Measurements from ENCODE around the gene CAMTA1. TPM values are rescaled to one million over a fixed set of nuclear protein-coding genes. Genes with fewer than 3 reads are reported as not detected.

Gene CAMTA1
- polyA plus RNA-seq, 1 donor from 2014 or later, result 162 TPM

- H3K4me2 ChIP-seq (ENCODE audit: low read length), result no peak overlapping the region
- no peak overlapping the region for H3K4me3 ChIP-seq (ENCODE audit: low read length)
- H3K9me3 ChIP-seq (ENCODE audit: low read length), result no peaks in the 10 kb centered on the region
- no peaks in the 10 kb centered on the region for H3F3A ChIP-seq (ENCODE audit: insufficient read depth, low read length, poor library complexity, severe bottlenecking)
- H2AFZ ChIP-seq (ENCODE audit: low read depth, low read length), result no peak overlapping the region
- no peaks in the 10 kb centered on the region for H3K36me3 ChIP-seq (ENCODE audit: insufficient read depth, low read length)
- no peaks in the 10 kb centered on the region for H3K9me2 ChIP-seq (ENCODE audit: insufficient read depth, low read length)
- no peak overlapping the region for H3K27ac ChIP-seq (ENCODE audit: low read length)
- TF ChIP-seq REST (IDR thresholded peaks at IDR 0.05; ENCODE audit: borderline replicate concordance), result no peak
- TF ChIP-seq RAD21 (conservative IDR thresholded peaks at IDR 0.05), result no peak
- no peaks in the 10 kb centered on the region for H3K27me3 ChIP-seq (ENCODE audit: insufficient read depth, low read depth, low read length)
- no peak overlapping the region for H3K9ac ChIP-seq (ENCODE audit: low read length)
- no peaks in the 10 kb centered on the region for H4K20me1 ChIP-seq (ENCODE audit: insufficient read depth)
- H3K79me2 ChIP-seq (replicated peaks; ENCODE audit: insufficient read depth, low read length), result no peaks in the 10 kb centered on the region
Measured at GRCh38 chr1:7225711-7226505, 440.7 kb downstream of the CAMTA1 start.

DNA sequence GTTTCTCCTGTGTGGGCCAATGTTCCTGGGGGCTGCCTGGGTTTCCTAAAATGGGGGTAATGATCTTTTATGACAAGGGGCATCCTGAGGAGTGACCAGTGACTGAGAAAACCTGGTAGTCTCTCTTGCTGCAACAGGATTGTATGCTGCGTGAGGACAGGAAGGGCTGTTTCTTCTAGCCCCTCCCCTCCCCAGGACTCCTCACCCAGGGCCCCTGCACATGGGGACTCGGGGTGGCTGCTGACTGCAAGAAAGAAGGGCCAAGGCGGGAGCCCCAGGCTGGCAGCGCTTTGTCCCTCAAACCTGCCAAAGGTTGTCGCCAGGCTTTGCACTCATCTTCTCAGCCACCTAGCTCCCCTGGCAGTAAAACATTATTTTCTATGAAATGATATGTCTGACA lies 442.4 kb downstream of the CAMTA1 start:
- no peak overlapping the region for H3K4me2 ChIP-seq (ENCODE audit: low read length)
- no peak overlapping the region for H3K4me3 ChIP-seq (ENCODE audit: low read length)
- no peak overlapping the region for H3K9ac ChIP-seq (ENCODE audit: low read length)
- no peaks in the 10 kb centered on the region for H3K9me2 ChIP-seq (ENCODE audit: insufficient read depth, low read length)
- no peak overlapping the region for H2AFZ ChIP-seq (ENCODE audit: low read depth, low read length)
- no peaks in the 10 kb centered on the region for H3F3A ChIP-seq (ENCODE audit: insufficient read depth, low read length, poor library complexity, severe bottlenecking)
- H4K20me1 ChIP-seq (ENCODE audit: insufficient read depth), result no peaks in the 10 kb centered on the region
- no peaks in the 10 kb centered on the region for H3K36me3 ChIP-seq (ENCODE audit: insufficient read depth, low read length)
- no peak for TF ChIP-seq SMC3 (conservative IDR thresholded peaks at IDR 0.05; ENCODE audit: poor library complexity)
- no peak for TF ChIP-seq EZH2 (IDR thresholded peaks at IDR 0.05; ENCODE audit: borderline replicate concordance, insufficient read depth, low read length, poor library complexity, severe bottlenecking)
- TF ChIP-seq REST (IDR thresholded peaks at IDR 0.05; ENCODE audit: borderline replicate concordance), result no peak
- TF ChIP-seq TAF1 (IDR thresholded peaks at IDR 0.05; ENCODE audit: low read depth), result no peak
- no peak for TF ChIP-seq CTCF (IDR thresholded peaks at IDR 0.05; ENCODE audit: poor library complexity, severe bottlenecking)
- no peak for TF ChIP-seq RAD21 (conservative IDR thresholded peaks at IDR 0.05)
- TF ChIP-seq EP300 (conservative IDR thresholded peaks at IDR 0.05; ENCODE audit: poor library complexity, severe bottlenecking), result no peak
- no peak for TF ChIP-seq MXI1 (conservative IDR thresholded peaks at IDR 0.05; ENCODE audit: poor library complexity, severe bottlenecking)
- no peak for TF ChIP-seq POLR2AphosphoS5 (IDR thresholded peaks at IDR 0.05)
- no peaks in the 10 kb centered on the region for H3K9me3 ChIP-seq (ENCODE audit: low read length)
- no peaks in the 10 kb centered on the region for H3K27me3 ChIP-seq (ENCODE audit: insufficient read depth, low read depth, low read length)
- no peak overlapping the region for H3K27ac ChIP-seq (ENCODE audit: low read length)
- H3K79me2 ChIP-seq (replicated peaks; ENCODE audit: insufficient read depth, low read length), result no peaks in the 10 kb centered on the region

All from neural cell (in vitro differentiated cells).